A673 (cell line): Measurements from ENCODE around the gene MOCS3. TPM values are rescaled to one million over a fixed set of nuclear protein-coding genes. Genes with fewer than 3 reads are reported as not detected.

Experiments
- BruUV-seq: library from RNA; stranded (reverse); fragments of 400-500 nt; replicated peaks from 2 replicates; lab custom pipeline; 2021; lab: Mats Ljungman, UMichigan
- CTCF ChIA-PET: fragments of 300-600 bp; sonication (Branson Sonifier 250); formaldehyde crosslinking; loops from one replicate; lab custom pipeline; 2022; ENCODE audit warnings: antibody characterized with exemption; lab: Charles Lee
- POLR2A ChIA-PET: fragments of 300-600 bp; sonication (Branson Sonifier 250); formaldehyde crosslinking; loops from one replicate; lab custom pipeline; 2022; ENCODE audit warnings: antibody characterized with exemption; ENCODE audit not compliant: low non-redundant PET; lab: Charles Lee
- DNase-seq: peaks from one replicate; pipeline ENCODE4 v3.0.0-alpha.2; 2015; ENCODE audit warnings: low spot score
- H3K27ac ChIP-seq: fragments of 200-600 bp; sonication (generic); 2 replicates; pipeline ENCODE4 v1.5.1; 2016; ENCODE audit warnings: mixed run types, low read depth, mild to moderate bottlenecking, mixed read lengths, antibody characterized with exemption, low read length; ENCODE audit not compliant: poor library complexity, severe bottlenecking
- H3K27me3 ChIP-seq: fragments of 200-600 bp; sonication (generic); replicated peaks from 2 replicates; pipeline ENCODE4 v1.6.1; 2017; ENCODE audit warnings: mixed run types, low read depth, mild to moderate bottlenecking, mixed read lengths, antibody characterized with exemption, low read length; ENCODE audit not compliant: insufficient read depth, poor library complexity
- H3K36me3 ChIP-seq: fragments of 200-600 bp; sonication (generic); 2 replicates; pipeline ENCODE4 v1.6.1; 2016; ENCODE audit warnings: mixed run types, mild to moderate bottlenecking, mixed read lengths, antibody characterized with exemption, low read length; ENCODE audit not compliant: insufficient read depth, poor library complexity, severe bottlenecking
- H3K4me1 ChIP-seq: fragments of 200-600 bp; sonication (generic); 2 replicates; pipeline ENCODE4 v1.6.1; 2017; ENCODE audit warnings: mixed run types, mild to moderate bottlenecking, mixed read lengths, antibody characterized with exemption, low read length; ENCODE audit not compliant: insufficient read depth, poor library complexity, severe bottlenecking
- H3K4me3 ChIP-seq: fragments of 200-600 bp; sonication (generic); 2 replicates; pipeline ENCODE4 v1.5.1; 2016; ENCODE audit warnings: low read depth, mixed run types, mild to moderate bottlenecking, mixed read lengths, low read length; ENCODE audit not compliant: poor library complexity, severe bottlenecking
- H3K9me3 ChIP-seq: fragments of 200-600 bp; sonication (generic); 2 replicates; pipeline ENCODE4 v1.6.1; 2016; ENCODE audit warnings: mixed run types, low read depth, mild to moderate bottlenecking, mixed read lengths, antibody characterized with exemption, low read length; ENCODE audit not compliant: poor library complexity, severe bottlenecking
- EZH2 ChIP-seq: fragments of 200-600 bp; sonication (generic); IDR thresholded peaks from 2 replicates; pipeline ENCODE4 v1.6.1; 2017; ENCODE audit warnings: borderline replicate concordance, low read depth, mild to moderate bottlenecking, mixed read lengths, antibody characterized with exemption, low read length; ENCODE audit not compliant: poor library complexity, severe bottlenecking
- intact Hi-C: fragments of 100-400 bp; cut with micrococcal nuclease; formaldehyde crosslinking; loops from one replicate; pipeline ENCODE4 v1.10.0; 2022; ENCODE audit not compliant: unreplicated experiment
- total RNA-seq: library from RNA; stranded (reverse); gene quantifications from 2 replicates; pipeline ENCODE4 v1.2.3, GENCODE V29; 2021
- TF ChIP-seq, protein P1 (sequence below): fragments of 300-800, 200-600 bp; sonication (generic); conservative IDR thresholded peaks from 2 replicates; pipeline ENCODE4 v1.5.1; 2017; ENCODE audit warnings: low read depth, mild to moderate bottlenecking, antibody characterized with exemption, low read length, moderate library complexity, mixed read lengths

The MOCS3 gene
- total RNA-seq, 1 experiment from 2014 or later: 5.9 TPM

DNA sequence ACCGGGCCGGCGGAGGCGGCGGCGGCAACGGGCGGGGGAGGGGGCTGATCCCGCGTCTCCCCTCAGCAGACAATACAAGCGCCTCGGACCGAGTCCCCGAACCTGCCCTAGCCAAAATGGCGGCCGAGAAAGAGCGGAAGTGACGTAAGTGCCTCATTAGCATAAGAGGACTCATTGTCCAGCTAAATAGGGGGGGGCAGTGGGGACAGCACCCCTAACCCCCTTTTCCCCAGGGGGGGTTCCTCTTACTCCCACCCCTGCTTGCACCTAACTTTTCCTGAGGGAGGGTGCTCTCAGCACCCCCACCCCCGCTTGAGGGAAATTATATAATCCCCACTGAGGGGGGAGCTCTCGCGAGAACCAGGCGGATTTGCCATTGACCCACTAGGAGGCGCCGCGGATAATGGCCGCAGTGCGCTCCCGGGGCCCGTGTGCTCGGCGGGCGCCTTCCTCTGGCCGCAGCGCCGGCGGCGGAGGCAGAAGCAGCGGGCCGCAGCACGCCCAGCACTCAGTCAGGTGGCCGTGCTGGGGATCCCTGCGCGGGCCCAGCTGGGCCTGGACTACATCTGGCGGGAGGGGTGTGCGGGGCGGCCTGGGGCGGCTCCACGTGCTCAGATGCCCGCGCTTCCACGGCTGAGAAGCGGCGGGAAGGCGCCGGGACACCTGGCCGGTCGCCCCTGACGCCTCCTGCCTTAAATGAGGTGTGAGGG lies 27.2 kb upstream of the MOCS3 start, which contains the start of gene ADNP:
Gene ADNP (minus strand): TSS at position 132 of the 710 bp plus-strand sequence. CDS start 27,441 bp downstream, outside the sequence.
- Histone ChIP-seq H3K27me3 (no peaks in the 10 kb centered on the region), H3K9me3 (no peaks in the 10 kb centered on the region), H3K27ac (peak within 1 kb of the TSS; percentile 94), H3K4me1 (peaks cover 41% of the 10 kb centered on the region), H3K36me3 (peaks cover 61% of the 10 kb centered on the region), H3K4me3 (peak within 1 kb of the TSS; percentile 64)
- ChIA-PET CTCF (interaction anchor here (0.7 to 3.5 kb wide), 4 partner anchors 26 to 137 kb away, joined by 3 to 22 read pairs (median 7); partner anchors contain the start of genes BCAS4, DPM1 and MOCS3), POLR2A (interaction anchor here (0.6 kb wide), 2 partner anchors 9 to 70 kb away, joined by 4 to 6 read pairs; no protein-coding TSS in a partner anchor)
- BruUV-seq: no TSS peak
- peak; percentile 94 for DNase-seq
- intact Hi-C loops: no loop called here
- TF ChIP-seq, protein P1, sequence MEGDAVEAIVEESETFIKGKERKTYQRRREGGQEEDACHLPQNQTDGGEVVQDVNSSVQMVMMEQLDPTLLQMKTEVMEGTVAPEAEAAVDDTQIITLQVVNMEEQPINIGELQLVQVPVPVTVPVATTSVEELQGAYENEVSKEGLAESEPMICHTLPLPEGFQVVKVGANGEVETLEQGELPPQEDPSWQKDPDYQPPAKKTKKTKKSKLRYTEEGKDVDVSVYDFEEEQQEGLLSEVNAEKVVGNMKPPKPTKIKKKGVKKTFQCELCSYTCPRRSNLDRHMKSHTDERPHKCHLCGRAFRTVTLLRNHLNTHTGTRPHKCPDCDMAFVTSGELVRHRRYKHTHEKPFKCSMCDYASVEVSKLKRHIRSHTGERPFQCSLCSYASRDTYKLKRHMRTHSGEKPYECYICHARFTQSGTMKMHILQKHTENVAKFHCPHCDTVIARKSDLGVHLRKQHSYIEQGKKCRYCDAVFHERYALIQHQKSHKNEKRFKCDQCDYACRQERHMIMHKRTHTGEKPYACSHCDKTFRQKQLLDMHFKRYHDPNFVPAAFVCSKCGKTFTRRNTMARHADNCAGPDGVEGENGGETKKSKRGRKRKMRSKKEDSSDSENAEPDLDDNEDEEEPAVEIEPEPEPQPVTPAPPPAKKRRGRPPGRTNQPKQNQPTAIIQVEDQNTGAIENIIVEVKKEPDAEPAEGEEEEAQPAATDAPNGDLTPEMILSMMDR: peak; percentile 66
- no peak for TF ChIP-seq EZH2

DNA sequence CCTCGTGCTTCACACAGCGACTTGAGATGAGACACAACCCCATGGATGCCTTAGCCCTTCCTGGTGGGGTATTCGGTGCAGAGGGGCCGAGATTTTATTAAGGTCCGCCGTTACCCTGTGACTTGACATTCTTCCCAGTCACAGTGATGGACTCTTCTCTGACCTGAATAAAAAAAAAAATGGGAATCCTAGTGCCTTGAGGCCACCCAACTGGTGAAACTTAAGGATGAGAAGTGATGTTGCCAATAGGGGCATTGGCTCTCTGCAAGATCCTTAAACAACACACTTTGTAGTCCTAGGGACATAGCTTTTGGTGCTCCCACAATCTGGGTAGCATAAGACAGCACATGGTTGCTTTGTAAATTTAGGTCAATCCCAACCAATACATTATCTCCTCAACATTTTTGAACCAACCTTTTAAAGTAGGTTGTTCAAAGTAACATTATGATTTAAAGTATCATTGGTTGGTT lies 26.6 kb upstream of the MOCS3 start:
- CTCF ChIA-PET: interaction anchor here (1.5 to 3.5 kb wide), 2 partner anchors 26 to 138 kb away, joined by 3 to 22 read pairs; partner anchors contain the start of genes BCAS4, DPM1 and MOCS3
- BruUV-seq: TSS peak; percentile 64
- Histone ChIP-seq H3K27me3 (no peaks in the 10 kb centered on the region), H3K9me3 (no peaks in the 10 kb centered on the region), H3K27ac (peak overlapping the region; percentile 94), H3K4me3 (peak overlapping the region; percentile 64), H3K36me3 (peaks cover 57% of the 10 kb centered on the region), H3K4me1 (peaks cover 38% of the 10 kb centered on the region)
- DNase-seq: no peak
- intact Hi-C loops: no loop called here
- POLR2A ChIA-PET: no interaction called here
- TF ChIP-seq EZH2: no peak
- TF ChIP-seq, protein P1: no peak

DNA sequence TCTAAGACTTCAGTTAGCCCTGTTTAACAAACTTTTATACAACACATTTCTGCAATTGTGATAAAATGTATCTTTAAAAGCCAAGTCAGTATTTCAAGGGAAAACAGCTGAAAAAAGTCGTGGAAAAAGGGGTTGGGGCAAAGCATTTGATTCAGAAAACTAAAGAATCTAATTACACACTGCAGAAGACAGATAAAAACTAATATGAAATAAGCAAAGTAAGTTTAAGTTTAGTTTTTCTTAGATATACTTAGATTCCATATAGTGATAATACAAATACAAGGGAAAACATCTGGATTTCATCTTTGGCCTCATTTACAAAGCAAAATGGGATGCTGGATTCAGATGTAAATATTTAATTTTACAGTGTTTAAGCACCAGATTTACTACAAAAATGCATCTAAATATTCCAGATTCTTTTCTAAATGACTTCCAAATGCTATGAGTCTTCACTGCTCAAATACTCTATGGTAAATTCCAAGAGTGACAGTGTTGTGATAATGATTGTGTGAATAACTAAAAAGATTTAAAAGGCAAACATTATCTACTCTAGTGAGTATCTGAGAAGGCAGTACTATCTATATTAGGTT lies 25.8 kb upstream of the MOCS3 start:
- peaks cover 52% of the 10 kb centered on the region for H3K36me3 ChIP-seq
- BruUV-seq: no TSS peak
- no peaks in the 10 kb centered on the region for H3K27me3 ChIP-seq
- ChIA-PET POLR2A (no interaction called here), CTCF (no interaction called here)
- no peak for TF ChIP-seq EZH2
- TF ChIP-seq, protein P1: no peak
- no peak for DNase-seq
- intact Hi-C loops: no loop called here
- H3K9me3 ChIP-seq: no peaks in the 10 kb centered on the region
- H3K4me1 ChIP-seq: peaks cover 31% of the 10 kb centered on the region
- no peak overlapping the region for H3K4me3 ChIP-seq
- H3K27ac ChIP-seq: peak overlapping the region; percentile 49
